Lower lobe of right lung (tissue), 2 donors: ENCODE measurements around the gene PKD1. TPM values are rescaled to one million over a fixed set of nuclear protein-coding genes. Genes with fewer than 3 reads are reported as not detected.

ENCODE experiments used
- ATAC-seq, 2 donors: fragments of 200-7000 bp; cut with Tn5 transposase; one replicate each; pipeline ENCODE4 v1.9.1; 2020 to 2022; ENCODE audit warnings: mild to moderate bottlenecking in 2 of 2, moderate library complexity in 2 of 2
- DNase-seq: peaks from one replicate; pipeline ENCODE4 v3.0.0-alpha.2; 2020
- H3K27ac ChIP-seq: fragments of 200-600 bp; one replicate; pipeline ENCODE4 v1.8.0; 2022
- H3K27me3 ChIP-seq: fragments of 200-600 bp; one replicate; pipeline ENCODE4 v1.8.0; 2022; ENCODE audit warnings: low read depth
- H3K36me3 ChIP-seq: fragments of 200-600 bp; one replicate; pipeline ENCODE4 v1.8.0; 2022; ENCODE audit warnings: mild to moderate bottlenecking
- H3K4me1 ChIP-seq: fragments of 200-600 bp; one replicate; pipeline ENCODE4 v1.8.0; 2022
- H3K4me3 ChIP-seq: fragments of 200-600 bp; one replicate; pipeline ENCODE4 v1.8.0; 2022; ENCODE audit warnings: mild to moderate bottlenecking
- H3K9me3 ChIP-seq: fragments of 200-600 bp; one replicate; pipeline ENCODE4 v1.8.0; 2022
- CTCF ChIP-seq: fragments of 200-600 bp; IDR thresholded peaks from one replicate; pipeline ENCODE4 v1.8.0; 2022; ENCODE audit warnings: antibody characterized with exemption, mild to moderate bottlenecking
- intact Hi-C: fragments of 100-400 bp; cut with DNase I; formaldehyde crosslinking; loops from one replicate; pipeline ENCODE4 v1.11.0; 2022
- total RNA-seq: library from RNA; stranded (reverse); fragmentation: NEBNext Ultra II Directional; extraction: Animal tissue kit (Norgen Biotek cat#: 25700); gene quantifications from one replicate; pipeline ENCODE4 v1.2.1, GENCODE V29; 2021
- donor health status: DM: no; HTN: yes; CAD: no; lungs with severe emphysema.

The PKD1 gene
- total RNA-seq, 1 donor from 2014 or later: 81.6 TPM

GRCh38 chr16:2173916-2174315 is 38.2 kb upstream of the PKD1 start:
- Histone ChIP-seq H3K4me1 (peaks cover 5% of the 10 kb centered on the region), H3K27ac (no peak overlapping the region), H3K9me3 (no peaks in the 10 kb centered on the region), H3K27me3 (no peaks in the 10 kb centered on the region), H3K4me3 (no peak overlapping the region), H3K36me3 (peaks cover 86% of the 10 kb centered on the region)
- ATAC-seq: no peak
- intact Hi-C loops: no loop called here
- TF ChIP-seq CTCF: no peak
- DNase-seq: no peak

DNA sequence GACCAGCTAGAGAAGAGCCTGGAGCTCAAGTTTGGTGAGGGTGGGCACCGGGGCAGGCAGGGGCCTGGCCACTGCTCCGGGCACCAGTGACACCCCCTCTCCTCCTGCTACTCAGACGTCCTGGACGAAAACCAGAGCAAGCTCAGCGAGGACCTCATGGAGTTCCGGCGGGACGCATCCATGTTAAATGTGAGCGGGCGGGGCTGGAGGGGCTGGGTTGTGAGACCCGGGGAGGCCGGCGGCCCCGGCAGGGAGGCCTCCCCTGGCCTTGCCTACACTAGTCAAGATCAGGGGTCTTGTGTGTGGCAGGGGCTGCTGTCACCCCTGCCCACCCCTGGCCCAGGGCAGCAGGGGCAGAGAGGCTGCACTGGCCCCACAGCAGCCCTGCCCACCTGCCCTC is 37.7 kb upstream of the PKD1 start:
- intact Hi-C loops: no loop called here
- Histone ChIP-seq H3K9me3 (no peaks in the 10 kb centered on the region), H3K27ac (no peak overlapping the region), H3K4me3 (no peak overlapping the region), H3K36me3 (peaks cover 90% of the 10 kb centered on the region), H3K4me1 (peaks cover 5% of the 10 kb centered on the region), H3K27me3 (no peaks in the 10 kb centered on the region)
- no peak for TF ChIP-seq CTCF
- DNase-seq: no peak
- no peak for ATAC-seq

- DNase-seq (no peak), ATAC-seq (no peak)
- Histone ChIP-seq H3K4me3 (no peak overlapping the region), H3K36me3 (peaks cover 90% of the 10 kb centered on the region), H3K27me3 (no peaks in the 10 kb centered on the region), H3K4me1 (peaks cover 5% of the 10 kb centered on the region), H3K27ac (no peak overlapping the region), H3K9me3 (no peaks in the 10 kb centered on the region)
- TF ChIP-seq CTCF: no peak
- intact Hi-C loops: no loop called here
Measured at GRCh38 chr16:2172688-2173335, 37.1 kb upstream of the PKD1 start.

DNA sequence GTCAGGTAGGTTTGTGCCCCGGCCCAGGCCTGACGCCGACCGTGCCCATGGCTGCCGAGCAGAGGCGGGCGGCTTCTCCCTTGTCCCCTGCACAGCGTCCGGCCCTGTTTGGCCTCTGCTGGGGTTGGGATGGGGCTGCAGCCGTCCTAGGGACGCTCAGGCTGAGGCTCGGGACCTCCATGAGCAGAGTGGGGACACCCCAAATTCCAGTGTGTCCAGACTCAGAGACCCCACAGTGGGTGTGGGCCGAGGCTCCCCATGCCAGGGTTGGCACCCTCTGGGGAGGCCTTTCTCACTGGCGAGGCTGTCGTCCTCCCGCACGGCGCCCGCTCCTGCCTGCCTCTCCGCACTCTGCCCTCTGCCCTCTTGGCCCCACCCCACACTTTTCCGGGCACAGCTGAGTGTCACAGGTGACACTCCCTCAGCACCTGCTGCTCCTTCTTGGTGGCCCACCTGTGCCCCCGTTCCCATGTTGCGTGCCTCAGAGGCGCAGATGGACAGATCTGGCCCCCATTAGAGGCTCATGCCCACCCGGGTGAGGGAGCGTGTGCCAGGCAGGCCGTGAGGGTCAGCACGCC is 36.0 kb upstream of the PKD1 start:
- intact Hi-C loops: no loop called here
- H3K4me3 ChIP-seq: peak overlapping the region; percentile 55
- no peaks in the 10 kb centered on the region for H3K27me3 ChIP-seq
- no peaks in the 10 kb centered on the region for H3K9me3 ChIP-seq
- peaks cover 5% of the 10 kb centered on the region for H3K4me1 ChIP-seq
- H3K36me3 ChIP-seq: peaks cover 90% of the 10 kb centered on the region
- H3K27ac ChIP-seq: peak overlapping the region; percentile 81
- TF ChIP-seq CTCF: no peak
- no peak for ATAC-seq
- no peak for DNase-seq

DNA sequence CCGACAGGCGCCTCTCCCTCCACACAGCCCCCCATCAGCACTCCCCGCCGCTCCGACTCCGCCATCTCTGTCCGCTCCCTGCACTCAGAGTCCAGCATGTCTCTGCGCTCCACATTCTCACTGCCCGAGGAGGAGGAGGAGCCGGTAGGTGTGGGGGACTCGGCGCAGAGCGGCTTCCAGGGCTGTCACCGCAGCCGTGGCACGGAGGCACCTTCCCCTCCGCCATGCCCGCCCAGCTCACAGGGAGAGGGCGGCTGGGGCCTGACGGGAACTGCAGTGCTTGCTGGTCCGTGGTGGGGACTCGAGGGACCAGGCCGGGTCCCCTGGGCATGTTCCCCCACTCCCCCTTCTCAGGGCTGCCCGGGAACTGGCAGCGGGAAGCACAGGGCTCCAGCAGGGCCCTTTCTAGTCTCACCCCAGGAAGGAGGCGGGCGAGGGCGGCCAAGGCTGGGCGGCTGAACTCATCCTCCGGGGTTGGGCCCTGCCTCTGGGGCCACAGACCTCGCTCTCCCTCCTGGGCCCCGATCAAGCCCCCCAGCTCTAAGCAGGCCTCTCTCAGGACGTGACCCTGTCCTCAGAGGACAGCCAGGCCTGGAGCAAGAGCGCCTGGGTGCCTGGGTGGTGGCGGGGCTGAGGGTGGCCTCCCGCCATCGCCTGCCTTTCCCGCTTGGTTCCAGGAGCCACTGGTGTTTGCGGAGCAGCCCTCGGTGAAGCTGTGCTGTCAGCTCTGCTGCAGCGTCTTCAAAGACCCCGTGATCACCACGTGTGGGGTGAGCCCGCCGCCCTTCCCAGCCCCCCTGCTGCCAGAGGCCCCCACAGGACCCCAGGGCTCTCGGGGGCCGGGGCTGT is 35.1 kb upstream of the PKD1 start:
- Histone ChIP-seq H3K27ac (peak overlapping the region; percentile 81), H3K4me3 (peak overlapping the region; percentile 55), H3K36me3 (peaks cover 90% of the 10 kb centered on the region), H3K27me3 (no peaks in the 10 kb centered on the region), H3K4me1 (peaks cover 5% of the 10 kb centered on the region), H3K9me3 (no peaks in the 10 kb centered on the region)
- intact Hi-C loops: no loop called here
- TF ChIP-seq CTCF: no peak
- peak in 1 of 2 donors; percentile 4 for ATAC-seq
- DNase-seq: no peak
